Gastrocnemius medialis (tissue), 4 donors: ENCODE measurements around the gene GALNTL6.

Experiments used
- CTCF ChIP-seq, 5 experiments: fragments of 450-650 bp in 3 of 5; fragments of 200-600 bp in 2 of 5; sonication (generic) in 2 of 5; IDR thresholded peaks in 4 of 5; conservative IDR thresholded peaks in 1 of 5; 1 replicate in 4 of 5; 2 replicates in 1 of 5; pipeline ENCODE4 v1.5.1; 2016 to 2019; ENCODE audit warnings: antibody characterized with exemption in 5 of 5, mild to moderate bottlenecking in 3 of 5, moderate library complexity in 3 of 5
- POLR2A ChIP-seq, 2 donors: fragments of 450-650 bp; IDR thresholded peaks; one replicate each; pipeline ENCODE4 v1.6.1; 2017; ENCODE audit warnings: antibody characterized with exemption in 2 of 2, mild to moderate bottlenecking in 2 of 2, moderate library complexity in 2 of 2

- TF ChIP-seq CTCF (IDR thresholded peaks at IDR 0.05 in 4 of 5, conservative IDR thresholded peaks at IDR 0.05 in 1 of 5) (no peak), POLR2A (IDR thresholded peaks at IDR 0.05) (no peak)
Observed at GRCh38 chr4:171814545-171814944, 1.3 kb downstream of the GALNTL6 start.
